WTC11 (cell line): ENCODE results near the gene SAMHD1. TPM values are rescaled to one million over a fixed set of nuclear protein-coding genes. Genes with fewer than 3 reads are reported as not detected.

Experiments
- ATAC-seq: fragments of 200-7000 bp; cut with Tn5 transposase; 2 replicates; pipeline ENCODE4 v1.10.0; 2021; ENCODE audit warnings: mild to moderate bottlenecking, moderate library complexity
- CTCF ChIA-PET: fragments of 300-600 bp; sonication (Branson Sonifier 250); formaldehyde crosslinking; loops from one replicate; lab custom pipeline; 2021; ENCODE audit warnings: antibody characterized with exemption; lab: Charles Lee
- POLR2A ChIA-PET: fragments of 350-600 bp; sonication (Branson Sonifier 250); formaldehyde crosslinking; loops from one replicate; lab custom pipeline; 2021; ENCODE audit warnings: antibody characterized with exemption; lab: Charles Lee
- DNase-seq: peaks from one replicate; pipeline ENCODE4 v3.0.0; 2021; ENCODE audit warnings: low spot score
- H3K27ac Mint-ChIP-seq: 2 replicates; pipeline ENCODE4 v1.8.0; 2021; ENCODE audit warnings: mixed read lengths
- H3K27me3 Mint-ChIP-seq: 2 replicates; pipeline ENCODE4 v1.8.0; 2021; ENCODE audit warnings: low read depth, mild to moderate bottlenecking, moderate library complexity, mixed read lengths
- H3K36me3 Mint-ChIP-seq: 2 replicates; pipeline ENCODE4 v1.8.0; 2021; ENCODE audit warnings: mixed read lengths
- H3K4me1 Mint-ChIP-seq: 2 replicates; pipeline ENCODE4 v1.8.0; 2022; ENCODE audit warnings: mixed read lengths
- H3K4me3 Mint-ChIP-seq: 2 replicates; pipeline ENCODE4 v1.8.0; 2021; ENCODE audit warnings: mild to moderate bottlenecking, moderate library complexity, mixed read lengths
- H3K9me3 Mint-ChIP-seq: 2 replicates; pipeline ENCODE4 v1.8.0; 2021; ENCODE audit warnings: mixed read lengths
- EMX1 ChIP-seq: fragments of 250-450 bp; sonication (Bioruptor Pico); IDR thresholded peaks from 2 replicates; pipeline ENCODE4 v1.8.0; 2021; ENCODE audit warnings: mild to moderate bottlenecking
- ERG ChIP-seq: fragments of 250-450 bp; sonication (Bioruptor Pico); IDR thresholded peaks from 2 replicates; pipeline ENCODE4 v1.8.0; 2021; ENCODE audit warnings: mild to moderate bottlenecking
- FOXP1 ChIP-seq: sonication (generic); formaldehyde crosslinking; IDR thresholded peaks from 2 replicates; pipeline ENCODE4 v1.8.0; 2022; ENCODE audit warnings: missing genetic modification reagents, mild to moderate bottlenecking, moderate library complexity, borderline replicate concordance
- GABPB1 ChIP-seq: sonication (generic); formaldehyde crosslinking; IDR thresholded peaks from 2 replicates; pipeline ENCODE4 v1.8.1; 2023; ENCODE audit warnings: mild to moderate bottlenecking, missing genetic modification reagents
- GRHL2 ChIP-seq: fragments of 250-450 bp; sonication (Bioruptor Pico); IDR thresholded peaks from 2 replicates; pipeline ENCODE4 v1.8.0; 2022; ENCODE audit warnings: mild to moderate bottlenecking, moderate library complexity; ENCODE audit not compliant: insufficient replicate concordance, severe bottlenecking
- GTF2I ChIP-seq: fragments of 250-450 bp; sonication (Bioruptor Pico); conservative IDR thresholded peaks from 2 replicates; pipeline ENCODE4 v1.4.0; 2021; ENCODE audit warnings: mild to moderate bottlenecking
- IRF1 ChIP-seq: sonication (generic); formaldehyde crosslinking; IDR thresholded peaks from 2 replicates; pipeline ENCODE4 v1.8.0; 2023; ENCODE audit warnings: missing genetic modification reagents
- JUN ChIP-seq: sonication (generic); formaldehyde crosslinking; IDR thresholded peaks from 2 replicates; pipeline ENCODE4 v1.8.0; 2023; ENCODE audit warnings: mild to moderate bottlenecking, missing genetic modification reagents
- NFATC4 ChIP-seq: fragments of 250-450 bp; sonication (Bioruptor Pico); IDR thresholded peaks from 2 replicates; pipeline ENCODE4 v1.9.0; 2021; ENCODE audit warnings: mild to moderate bottlenecking
- OVOL2 ChIP-seq: fragments of 250-450 bp; sonication (Bioruptor Pico); IDR thresholded peaks from 2 replicates; pipeline ENCODE4 v1.9.0; 2021; ENCODE audit warnings: mild to moderate bottlenecking, borderline replicate concordance
- SMAD4 ChIP-seq: sonication (generic); formaldehyde crosslinking; IDR thresholded peaks from 2 replicates; pipeline ENCODE4 v1.8.0; 2022; ENCODE audit warnings: mild to moderate bottlenecking, missing genetic modification reagents
- STAT6 ChIP-seq: sonication (generic); formaldehyde crosslinking; conservative IDR thresholded peaks from 2 replicates; pipeline ENCODE4 v1.8.1; 2023; ENCODE audit warnings: mild to moderate bottlenecking, low read depth, missing genetic modification reagents, moderate library complexity
- ZBTB21 ChIP-seq: sonication (generic); formaldehyde crosslinking; IDR thresholded peaks from 2 replicates; pipeline ENCODE4 v1.8.1; 2023; ENCODE audit warnings: mild to moderate bottlenecking, missing genetic modification reagents, borderline replicate concordance
- ZMAT4 ChIP-seq: fragments of 250-450 bp; sonication (Bioruptor Pico); IDR thresholded peaks from 2 replicates; pipeline ENCODE4 v1.9.0; 2021; ENCODE audit warnings: mild to moderate bottlenecking
- total RNA-seq: library from RNA; stranded (reverse); gene quantifications from 3 replicates; pipeline ENCODE4 v1.2.3, GENCODE V29; 2021
- TF ChIP-seq, protein P1 (sequence below): fragments of 250-450 bp; sonication (Bioruptor Pico); IDR thresholded peaks from 2 replicates; pipeline ENCODE4 v1.9.0; 2021; ENCODE audit warnings: moderate library complexity, mild to moderate bottlenecking, inconsistent platforms, borderline replicate concordance
- TF ChIP-seq, protein P2 (sequence below): sonication (generic); formaldehyde crosslinking; IDR thresholded peaks from 2 replicates; pipeline ENCODE4 v1.8.1; 2022; ENCODE audit warnings: mild to moderate bottlenecking, moderate library complexity, missing genetic modification reagents
- TF ChIP-seq, protein P3 (sequence below): sonication (generic); formaldehyde crosslinking; IDR thresholded peaks from 2 replicates; pipeline ENCODE4 v1.8.1; 2022; ENCODE audit warnings: mild to moderate bottlenecking, missing genetic modification reagents, moderate library complexity, borderline replicate concordance
- TF ChIP-seq, protein P4 (sequence below): sonication (generic); formaldehyde crosslinking; IDR thresholded peaks from 2 replicates; pipeline ENCODE4 v1.8.1; 2023; ENCODE audit warnings: mild to moderate bottlenecking, missing genetic modification reagents
- TF ChIP-seq, protein P5 (sequence below): fragments of 250-450 bp; sonication (Bioruptor Pico); IDR thresholded peaks from 2 replicates; pipeline ENCODE4 v2.1.2; 2022; ENCODE audit warnings: mild to moderate bottlenecking, moderate library complexity
- TF ChIP-seq, protein P6 (sequence below): fragments of 250-450 bp; sonication (Bioruptor Pico); IDR thresholded peaks from 2 replicates; pipeline ENCODE4 v1.9.0; 2021; ENCODE audit warnings: mild to moderate bottlenecking

The SAMHD1 gene
- total RNA-seq, 1 experiment from 2014 or later = 31.0 TPM

- H3K27me3 Mint-ChIP-seq = no peaks in the 10 kb centered on the region; the same call in 1 of the 2 replicates
- no peak overlapping the region for H3K27ac Mint-ChIP-seq
- CTCF ChIA-PET = no interaction called here
- peaks cover 14% of the 10 kb centered on the region; the same call in 1 of the 2 replicates for H3K9me3 Mint-ChIP-seq
- POLR2A ChIA-PET = no interaction called here
- DNase-seq (no peak), ATAC-seq (no peak)
- H3K36me3 Mint-ChIP-seq = no peaks in the 10 kb centered on the region; the same call in 1 of the 2 replicates
- no peak overlapping the region for H3K4me3 Mint-ChIP-seq
- no peak for TF ChIP-seq GABPB1 (CRISPR knock-in tag)
- no peak for TF ChIP-seq JUN (CRISPR knock-in tag)
- no peak for TF ChIP-seq ZMAT4 (CRISPR knock-in tag)
- no peak for TF ChIP-seq FOXP1 (CRISPR knock-in tag)
- TF ChIP-seq GTF2I = no peak
- TF ChIP-seq STAT6 (CRISPR knock-in tag) = no peak
- TF ChIP-seq, protein P1, sequence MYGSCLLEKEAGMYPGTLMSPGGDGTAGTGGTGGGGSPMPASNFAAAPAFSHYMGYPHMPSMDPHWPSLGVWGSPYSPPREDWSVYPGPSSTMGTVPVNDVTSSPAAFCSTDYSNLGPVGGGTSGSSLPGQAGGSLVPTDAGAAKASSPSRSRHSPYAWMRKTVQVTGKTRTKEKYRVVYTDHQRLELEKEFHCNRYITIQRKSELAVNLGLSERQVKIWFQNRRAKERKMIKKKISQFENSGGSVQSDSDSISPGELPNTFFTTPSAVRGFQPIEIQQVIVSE (CRISPR knock-in tag) = no peak
- TF ChIP-seq, protein P2, sequence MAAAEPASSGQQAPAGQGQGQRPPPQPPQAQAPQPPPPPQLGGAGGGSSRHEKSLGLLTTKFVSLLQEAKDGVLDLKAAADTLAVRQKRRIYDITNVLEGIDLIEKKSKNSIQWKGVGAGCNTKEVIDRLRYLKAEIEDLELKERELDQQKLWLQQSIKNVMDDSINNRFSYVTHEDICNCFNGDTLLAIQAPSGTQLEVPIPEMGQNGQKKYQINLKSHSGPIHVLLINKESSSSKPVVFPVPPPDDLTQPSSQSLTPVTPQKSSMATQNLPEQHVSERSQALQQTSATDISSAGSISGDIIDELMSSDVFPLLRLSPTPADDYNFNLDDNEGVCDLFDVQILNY (CRISPR knock-in tag) = no peak
- TF ChIP-seq IRF1 = no peak
- TF ChIP-seq, protein P3, sequence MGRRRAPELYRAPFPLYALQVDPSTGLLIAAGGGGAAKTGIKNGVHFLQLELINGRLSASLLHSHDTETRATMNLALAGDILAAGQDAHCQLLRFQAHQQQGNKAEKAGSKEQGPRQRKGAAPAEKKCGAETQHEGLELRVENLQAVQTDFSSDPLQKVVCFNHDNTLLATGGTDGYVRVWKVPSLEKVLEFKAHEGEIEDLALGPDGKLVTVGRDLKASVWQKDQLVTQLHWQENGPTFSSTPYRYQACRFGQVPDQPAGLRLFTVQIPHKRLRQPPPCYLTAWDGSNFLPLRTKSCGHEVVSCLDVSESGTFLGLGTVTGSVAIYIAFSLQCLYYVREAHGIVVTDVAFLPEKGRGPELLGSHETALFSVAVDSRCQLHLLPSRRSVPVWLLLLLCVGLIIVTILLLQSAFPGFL (CRISPR knock-in tag) = no peak
- TF ChIP-seq SMAD4 = no peak
- TF ChIP-seq, all 79 proteins: peak for 0
- H3K4me1 Mint-ChIP-seq = peaks cover 6% of the 10 kb centered on the region
Measured at GRCh38 chr20:36956674-36957073, 5.2 kb upstream of the SAMHD1 start.

GRCh38 chr20:36956016-36956415 is 4.5 kb upstream of the SAMHD1 start:
- Mint-ChIP-seq H3K9me3 (peaks cover 10% of the 10 kb centered on the region; the same call in 1 of the 2 replicates), H3K27ac (no peak overlapping the region), H3K27me3 (no peaks in the 10 kb centered on the region; the same call in 1 of the 2 replicates), H3K36me3 (no peaks in the 10 kb centered on the region; the same call in 1 of the 2 replicates), H3K4me1 (peaks cover 7% of the 10 kb centered on the region), H3K4me3 (no peak overlapping the region)
- DNase-seq = no peak
- ChIA-PET CTCF (interaction anchor here (0.9 kb wide), 2 partner anchors 148 to 556 kb away, joined by 3 read pairs; no protein-coding TSS in a partner anchor), POLR2A (no interaction called here)
- ATAC-seq = no peak
- TF ChIP-seq, protein P4, sequence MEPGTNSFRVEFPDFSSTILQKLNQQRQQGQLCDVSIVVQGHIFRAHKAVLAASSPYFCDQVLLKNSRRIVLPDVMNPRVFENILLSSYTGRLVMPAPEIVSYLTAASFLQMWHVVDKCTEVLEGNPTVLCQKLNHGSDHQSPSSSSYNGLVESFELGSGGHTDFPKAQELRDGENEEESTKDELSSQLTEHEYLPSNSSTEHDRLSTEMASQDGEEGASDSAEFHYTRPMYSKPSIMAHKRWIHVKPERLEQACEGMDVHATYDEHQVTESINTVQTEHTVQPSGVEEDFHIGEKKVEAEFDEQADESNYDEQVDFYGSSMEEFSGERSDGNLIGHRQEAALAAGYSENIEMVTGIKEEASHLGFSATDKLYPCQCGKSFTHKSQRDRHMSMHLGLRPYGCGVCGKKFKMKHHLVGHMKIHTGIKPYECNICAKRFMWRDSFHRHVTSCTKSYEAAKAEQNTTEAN = no peak
- TF ChIP-seq GTF2I = no peak
- TF ChIP-seq, protein P5, sequence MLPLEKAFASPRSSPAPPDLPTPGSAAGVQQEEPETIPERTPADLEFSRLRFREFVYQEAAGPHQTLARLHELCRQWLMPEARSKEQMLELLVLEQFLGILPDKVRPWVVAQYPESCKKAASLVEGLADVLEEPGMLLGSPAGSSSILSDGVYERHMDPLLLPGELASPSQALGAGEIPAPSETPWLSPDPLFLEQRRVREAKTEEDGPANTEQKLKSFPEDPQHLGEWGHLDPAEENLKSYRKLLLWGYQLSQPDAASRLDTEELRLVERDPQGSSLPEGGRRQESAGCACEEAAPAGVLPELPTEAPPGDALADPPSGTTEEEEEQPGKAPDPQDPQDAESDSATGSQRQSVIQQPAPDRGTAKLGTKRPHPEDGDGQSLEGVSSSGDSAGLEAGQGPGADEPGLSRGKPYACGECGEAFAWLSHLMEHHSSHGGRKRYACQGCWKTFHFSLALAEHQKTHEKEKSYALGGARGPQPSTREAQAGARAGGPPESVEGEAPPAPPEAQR (CRISPR knock-in tag) = no peak
- TF ChIP-seq NFATC4 = no peak
- no peak for TF ChIP-seq JUN (CRISPR knock-in tag)
- no peak for TF ChIP-seq EMX1 (CRISPR knock-in tag)
- TF ChIP-seq OVOL2 (CRISPR knock-in tag) = no peak
- no peak for TF ChIP-seq ZBTB21 (CRISPR knock-in tag)
- TF ChIP-seq, protein P6, sequence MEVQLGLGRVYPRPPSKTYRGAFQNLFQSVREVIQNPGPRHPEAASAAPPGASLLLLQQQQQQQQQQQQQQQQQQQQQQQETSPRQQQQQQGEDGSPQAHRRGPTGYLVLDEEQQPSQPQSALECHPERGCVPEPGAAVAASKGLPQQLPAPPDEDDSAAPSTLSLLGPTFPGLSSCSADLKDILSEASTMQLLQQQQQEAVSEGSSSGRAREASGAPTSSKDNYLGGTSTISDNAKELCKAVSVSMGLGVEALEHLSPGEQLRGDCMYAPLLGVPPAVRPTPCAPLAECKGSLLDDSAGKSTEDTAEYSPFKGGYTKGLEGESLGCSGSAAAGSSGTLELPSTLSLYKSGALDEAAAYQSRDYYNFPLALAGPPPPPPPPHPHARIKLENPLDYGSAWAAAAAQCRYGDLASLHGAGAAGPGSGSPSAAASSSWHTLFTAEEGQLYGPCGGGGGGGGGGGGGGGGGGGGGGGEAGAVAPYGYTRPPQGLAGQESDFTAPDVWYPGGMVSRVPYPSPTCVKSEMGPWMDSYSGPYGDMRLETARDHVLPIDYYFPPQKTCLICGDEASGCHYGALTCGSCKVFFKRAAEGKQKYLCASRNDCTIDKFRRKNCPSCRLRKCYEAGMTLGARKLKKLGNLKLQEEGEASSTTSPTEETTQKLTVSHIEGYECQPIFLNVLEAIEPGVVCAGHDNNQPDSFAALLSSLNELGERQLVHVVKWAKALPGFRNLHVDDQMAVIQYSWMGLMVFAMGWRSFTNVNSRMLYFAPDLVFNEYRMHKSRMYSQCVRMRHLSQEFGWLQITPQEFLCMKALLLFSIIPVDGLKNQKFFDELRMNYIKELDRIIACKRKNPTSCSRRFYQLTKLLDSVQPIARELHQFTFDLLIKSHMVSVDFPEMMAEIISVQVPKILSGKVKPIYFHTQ (CRISPR knock-in tag) = no peak
- no peak for TF ChIP-seq ERG (CRISPR knock-in tag)
- TF ChIP-seq GRHL2 (CRISPR knock-in tag) = no peak
